PC-9 (cell line): ENCODE data around the gene ATP2B2.

ENCODE experiments used
- CTCF ChIP-seq: fragments of 200-600 bp; sonication (generic); conservative IDR thresholded peaks from 2 replicates; pipeline ENCODE4 v1.6.1; 2017; ENCODE audit warnings: mixed run types, antibody characterized with exemption, mild to moderate bottlenecking, moderate library complexity
- EZH2 ChIP-seq: fragments of 200-600 bp; sonication (generic); IDR thresholded peaks from 2 replicates; pipeline ENCODE4 v1.8.0; 2017; ENCODE audit warnings: antibody characterized with exemption, low read depth

GRCh38 chr3:10489746-10490483 lies 15.5 kb downstream of the ATP2B2 start:
- TF ChIP-seq CTCF (no peak), EZH2 (no peak)
